ENCODE results near the gene EHF. TPM values are rescaled to one million over a fixed set of nuclear protein-coding genes. Genes with fewer than 3 reads are reported as not detected.
A peak's percentile ranks its signal among the peaks of the same experiment; 100 is the strongest.

EHF gene
- total and polyA plus RNA-seq, 2 of the 13 experiments (the other 11 are each of a cell fraction or from before 2014, with no cell fraction given): 0.04 to 0.46 TPM

DNA sequence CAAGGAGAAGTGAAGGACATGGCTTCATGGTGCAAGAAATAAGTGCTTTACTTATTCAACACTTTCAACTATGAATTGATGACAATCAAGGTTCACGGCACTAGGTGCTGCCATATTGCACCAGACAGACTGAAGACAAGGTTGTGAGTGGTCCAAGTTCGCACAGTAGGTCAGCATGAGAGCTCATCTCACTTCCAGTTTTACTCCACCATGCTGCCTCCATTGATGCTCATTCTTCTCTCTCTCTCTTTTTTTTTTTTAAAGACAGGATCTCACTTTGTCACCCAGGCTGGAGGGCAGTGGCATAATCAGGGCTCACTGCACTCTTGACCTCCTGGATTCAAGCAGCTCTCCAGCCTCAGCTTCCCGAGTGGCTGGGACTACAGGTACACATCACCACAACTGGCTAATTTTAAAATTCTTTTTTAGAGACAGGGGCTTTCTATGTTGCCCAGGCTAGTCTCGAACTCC is 47.7 kb downstream of the EHF start (continued):
- TF ChIP-seq ZNF34 (CRISPR knock-in tag; IDR thresholded peaks at IDR 0.05; ENCODE audit: borderline replicate concordance): 0 out of 2 replicates have a peak, but pooled peaks have one; percentile 68
- no peak; the same call in 1 of the 2 replicates for TF ChIP-seq EHMT2 (IDR thresholded peaks at IDR 0.05; ENCODE audit: borderline replicate concordance, low read depth, low read length)
- TF ChIP-seq ZFX (CRISPR knock-in tag; IDR thresholded peaks at IDR 0.05; ENCODE audit: low read depth): no peak
- no peak for TF ChIP-seq YY1 (IDR thresholded peaks at IDR 0.05; ENCODE audit: insufficient read depth, insufficient replicate concordance, low read depth, low read length)
- TF ChIP-seq HMG20B (CRISPR knock-in tag; conservative IDR thresholded peaks at IDR 0.05): no peak
- TF ChIP-seq ZKSCAN1 (IDR thresholded peaks at IDR 0.05; ENCODE audit: low read length): peak; percentile 90
- TF ChIP-seq ZNF317 (CRISPR knock-in tag; IDR thresholded peaks at IDR 0.05): 0 out of 2 replicates have a peak, but pooled peaks have one; percentile 16
- peak; percentile 3; the same call in 1 of the 2 replicates for TF ChIP-seq ZSCAN9 (CRISPR knock-in tag; IDR thresholded peaks at IDR 0.05; ENCODE audit: borderline replicate concordance)
- peak; percentile 67; the same call in 1 of the 2 replicates for TF ChIP-seq ZNF230 (CRISPR knock-in tag; IDR thresholded peaks at IDR 0.05)
- peak; percentile 11; the same call in 1 of the 2 replicates for TF ChIP-seq ZNF607 (CRISPR knock-in tag; IDR thresholded peaks at IDR 0.05; ENCODE audit: borderline replicate concordance)
- 0 out of 2 replicates have a peak, but pooled peaks have one; percentile 21 for TF ChIP-seq ZNF501 (CRISPR knock-in tag; IDR thresholded peaks at IDR 0.05)
- no peak for TF ChIP-seq IKZF5 (CRISPR knock-in tag; IDR thresholded peaks at IDR 0.05)
- no peak for TF ChIP-seq SNAPC5 (CRISPR knock-in tag; IDR thresholded peaks at IDR 0.05; ENCODE audit: borderline replicate concordance)
- TF ChIP-seq TBX2 (CRISPR knock-in tag; IDR thresholded peaks at IDR 0.05; ENCODE audit: borderline replicate concordance): peak; percentile 64; the same call in 1 of the 2 replicates
- TF ChIP-seq ZNF629 (CRISPR knock-in tag; conservative IDR thresholded peaks at IDR 0.05): no peak
- TF ChIP-seq ZNF674 (CRISPR knock-in tag; IDR thresholded peaks at IDR 0.05; ENCODE audit: low read depth): no peak
- no peak for TF ChIP-seq ZNF468 (CRISPR knock-in tag; IDR thresholded peaks at IDR 0.05)
- TF ChIP-seq MIXL1 (CRISPR knock-in tag; IDR thresholded peaks at IDR 0.05): no peak
- no peak for TF ChIP-seq NKX3-1 (CRISPR knock-in tag; IDR thresholded peaks at IDR 0.05)

Data from HepG2 (cell line).